GM23248 (cell line): ENCODE measurements around the gene ZNF428.

Experiments used
- EZH2 ChIP-seq: fragments of 200-600 bp; sonication (generic); IDR thresholded peaks from 2 replicates; pipeline ENCODE4 v1.6.1; 2018; ENCODE audit warnings: antibody characterized with exemption, mild to moderate bottlenecking; ENCODE audit not compliant: insufficient read depth, poor library complexity, severe bottlenecking
- EZH2phosphoT487 ChIP-seq: fragments of 200-600 bp; sonication (generic); IDR thresholded peaks from 2 replicates; pipeline ENCODE4 v1.6.1; 2018; ENCODE audit warnings: antibody characterized with exemption, moderate library complexity, mild to moderate bottlenecking, low read depth; ENCODE audit not compliant: insufficient read depth

- no peak for TF ChIP-seq EZH2phosphoT487
- TF ChIP-seq EZH2 = no peak
Measured at GRCh38 chr19:43649514-43649913, 30.1 kb upstream of the ZNF428 start.
